NCI-H2227 treated with DMSO at 0.1 percent for 48 hours (cell line): ENCODE measurements around the gene DNAH6.
"Not testable (repeated sequence)": the region's sequence is repeated elsewhere in the genome, so short reads cannot be mapped to it uniquely, and the experiment has no call there.

Source experiments
- DNase-seq: peaks from one replicate; lab custom pipeline; 2025; lab: John Stamatoyannopoulos, UW

DNAH6 gene

GRCh38 chr2:84497285-84497684 is 19.0 kb upstream of the DNAH6 start:
- no peak for DNase-seq

GRCh38 chr2:84498150-84498799 is 18.0 kb upstream of the DNAH6 start:
- no peak for DNase-seq

GRCh38 chr2:84511024-84511423 is 5.3 kb upstream of the DNAH6 start:
- not testable (repeated sequence) for DNase-seq

- DNase-seq = no peak
Observed at GRCh38 chr2:84515788-84516187, 510 bp upstream of the DNAH6 start.

DNA sequence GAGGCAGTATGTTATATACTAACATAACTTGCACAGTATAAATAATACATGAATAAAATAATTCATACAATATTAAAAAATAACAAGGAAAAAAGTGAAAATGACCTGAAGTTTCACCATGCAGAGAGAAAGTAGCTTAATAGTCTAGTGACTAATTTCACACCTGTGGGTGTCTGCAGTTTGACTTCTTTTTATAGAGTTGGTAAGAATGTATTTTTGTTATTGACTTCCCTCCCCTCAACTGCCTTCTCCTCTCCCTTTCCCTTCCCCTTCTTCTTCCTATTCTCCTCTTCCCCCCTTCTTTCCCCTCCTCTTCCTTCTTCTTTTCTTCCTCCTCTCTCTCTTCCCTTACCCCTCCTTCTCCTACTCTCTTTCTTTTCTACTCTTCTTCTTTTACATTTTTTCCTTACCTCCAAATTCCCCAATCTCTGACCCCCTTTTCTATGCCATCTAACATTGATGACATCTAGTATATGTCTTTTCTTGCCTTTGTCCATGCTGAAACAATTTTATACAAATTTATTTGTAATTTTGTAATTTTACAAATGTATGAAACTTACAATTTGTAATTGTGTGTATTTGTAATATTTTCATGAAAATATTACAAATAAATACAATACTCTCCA is 3.1 kb downstream of the DNAH6 start:
- DNase-seq = no peak

DNA sequence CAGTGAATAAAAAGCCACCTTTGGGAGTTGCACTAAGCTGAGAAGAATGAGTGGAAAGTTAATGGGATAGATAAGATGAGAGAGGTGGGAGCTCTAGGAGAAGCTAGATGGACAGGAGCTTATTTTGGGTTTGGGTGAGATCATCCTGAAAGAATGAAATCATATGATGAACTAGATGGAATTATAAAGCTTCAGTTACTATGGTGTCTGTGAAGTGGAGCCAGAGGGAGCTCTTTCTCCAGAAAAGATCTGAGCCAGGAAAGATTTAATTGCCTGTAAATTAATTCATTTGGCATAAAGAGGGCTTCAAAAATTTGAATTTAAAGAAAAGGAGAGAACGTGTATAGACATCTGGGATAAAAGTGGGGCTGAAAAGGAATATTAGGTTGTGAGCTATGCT is 10.3 kb downstream of the DNAH6 start:
- DNase-seq = no peak

DNA sequence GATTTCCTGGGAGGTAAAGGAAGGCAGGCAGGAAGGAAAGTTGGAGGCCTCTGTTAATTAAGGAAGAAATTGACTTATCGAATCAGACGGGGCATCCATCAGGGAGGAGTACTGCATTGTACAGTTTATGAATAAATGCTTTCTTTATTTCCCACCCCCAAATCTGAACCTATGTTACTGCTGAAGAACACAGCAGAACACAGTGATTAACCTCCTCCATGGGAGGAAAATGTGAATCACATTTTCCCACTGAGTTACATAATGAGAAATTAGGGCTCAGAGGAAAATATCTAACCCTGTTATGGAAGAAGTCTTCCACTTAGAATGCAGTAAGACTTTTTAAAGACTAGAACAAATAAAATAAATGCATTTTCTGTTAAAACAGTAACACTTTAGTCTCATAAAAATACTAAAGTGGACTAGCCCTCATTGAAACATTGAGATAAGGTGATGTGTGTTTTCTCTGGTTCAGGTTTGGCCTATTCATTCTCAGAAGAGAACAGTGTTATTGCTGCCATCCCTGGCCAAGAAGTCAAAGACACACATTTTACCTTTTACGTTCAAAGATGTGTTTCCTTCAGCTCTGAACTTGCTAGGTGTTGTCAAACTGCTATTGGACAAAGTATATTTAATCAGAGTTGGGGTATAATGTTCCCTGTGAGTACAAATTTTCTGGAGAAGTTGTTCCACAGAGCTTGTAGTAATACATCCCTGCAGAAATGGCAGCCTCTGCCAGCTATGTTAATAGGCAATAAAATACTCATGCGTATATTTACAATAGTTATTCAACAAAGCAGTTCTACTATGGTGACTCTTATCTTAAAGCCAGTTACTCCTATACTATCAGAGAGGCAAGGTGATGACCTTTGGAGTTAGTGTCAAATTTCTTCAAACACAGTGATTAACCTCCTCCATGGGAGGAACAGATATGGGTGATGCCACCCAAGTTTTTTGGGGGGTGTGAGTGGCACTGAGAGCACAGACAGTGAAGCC is 11.1 kb downstream of the DNAH6 start:
- no peak for DNase-seq

DNA sequence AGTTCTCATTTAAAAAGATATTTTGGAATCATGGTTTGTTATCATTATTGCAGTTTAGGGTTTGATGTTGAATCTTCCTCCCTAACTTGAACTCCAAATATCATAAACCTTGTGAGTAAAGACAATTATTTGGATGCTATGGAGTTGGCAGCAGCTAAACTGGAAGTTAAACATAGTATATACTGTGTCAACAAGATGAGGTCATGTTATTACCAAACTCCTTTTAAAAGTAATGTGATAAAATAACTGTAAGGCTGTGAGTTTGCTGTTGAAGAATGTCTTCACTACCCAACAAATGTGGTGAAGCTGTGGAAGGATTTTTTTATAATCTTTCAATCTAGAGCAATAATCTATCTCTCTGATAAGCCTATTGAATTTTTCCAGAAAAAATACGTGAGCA is 16.0 kb downstream of the DNAH6 start:
- DNase-seq = no peak

- DNase-seq = no peak
Observed at GRCh38 chr2:84534225-84534624, 17.9 kb downstream of the DNAH6 start.

- no peak for DNase-seq
Observed at GRCh38 chr2:84537251-84537650, 21.0 kb downstream of the DNAH6 start.

DNA sequence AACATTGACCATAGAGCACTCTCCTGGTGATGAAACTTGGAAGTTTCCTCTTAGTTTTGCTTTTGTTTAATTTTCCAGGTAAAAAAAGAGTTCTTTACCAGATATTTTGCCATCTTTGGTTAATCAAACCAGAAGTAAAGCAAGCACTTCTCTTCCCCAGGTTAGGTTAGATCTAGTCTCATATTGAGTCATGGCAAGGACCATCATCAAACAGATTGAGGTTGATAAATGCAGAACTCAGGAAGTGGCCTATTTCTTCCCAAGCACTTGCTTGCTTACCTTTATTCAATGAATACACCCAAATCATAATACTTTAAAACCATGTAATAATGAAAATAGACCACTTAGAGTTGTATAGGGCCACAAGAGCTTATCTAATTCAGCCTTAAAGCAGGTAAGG is 23.4 kb downstream of the DNAH6 start:
- DNase-seq = no peak

- DNase-seq = no peak
Observed at GRCh38 chr2:84545005-84545404, 28.7 kb downstream of the DNAH6 start.

DNA sequence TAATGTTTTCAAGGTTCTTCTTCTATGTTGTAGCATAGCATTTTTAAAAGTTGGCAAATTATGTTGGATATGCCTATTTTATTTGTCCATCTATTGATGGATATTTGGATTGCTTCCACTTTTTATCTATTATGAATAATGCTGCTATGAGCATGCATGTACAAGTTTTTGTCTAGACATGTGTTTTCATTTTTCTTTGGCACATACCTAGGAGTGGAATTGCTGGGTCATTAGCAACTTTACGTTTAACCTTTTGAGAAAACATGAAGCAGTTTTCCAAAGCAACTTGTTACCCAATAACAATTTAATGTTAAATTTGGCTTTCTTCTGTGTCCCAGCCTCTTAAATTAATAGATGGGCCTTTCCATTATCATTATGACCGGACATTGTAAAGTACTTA is 30.3 kb downstream of the DNAH6 start:
- no peak for DNase-seq

DNA sequence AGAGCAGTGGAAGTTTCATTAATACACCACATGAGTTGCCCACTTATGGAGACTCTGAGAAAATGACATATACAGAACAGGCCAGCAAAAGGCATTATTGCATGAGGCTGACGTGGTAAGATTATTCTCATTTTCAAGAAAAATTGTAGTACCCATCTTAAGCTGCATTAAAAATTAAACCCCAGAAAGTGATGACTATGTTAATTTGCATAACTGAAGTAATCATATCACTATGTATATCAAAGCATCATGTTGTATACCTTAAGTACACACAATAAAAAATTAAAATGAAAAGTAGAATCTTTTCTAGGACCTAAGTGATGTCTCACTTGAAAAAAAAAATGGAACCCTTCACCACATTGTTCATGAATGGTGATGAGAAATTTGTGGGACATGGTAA is 32.0 kb downstream of the DNAH6 start:
- DNase-seq = no peak

GRCh38 chr2:84550916-84551315 is 34.6 kb downstream of the DNAH6 start:
- DNase-seq = no peak

DNA sequence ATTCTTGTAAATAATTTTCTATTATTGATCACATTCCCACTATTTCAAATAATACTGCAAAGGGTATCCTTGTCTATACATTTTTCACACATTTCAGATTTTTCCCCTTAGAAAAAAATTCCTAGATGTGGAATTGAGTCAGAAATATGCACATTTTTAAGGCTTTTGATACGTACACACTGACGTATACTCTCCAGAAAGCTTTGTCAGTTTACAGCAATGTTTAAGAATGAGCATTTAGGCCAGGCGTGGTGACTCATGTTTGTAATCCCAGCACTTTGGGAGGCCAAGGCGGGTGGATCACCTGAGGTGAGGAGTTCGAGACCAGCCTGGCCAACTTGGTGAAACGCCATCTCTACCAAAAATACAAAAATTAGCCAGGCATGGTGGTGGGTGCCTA is 35.2 kb downstream of the DNAH6 start:
- not testable (repeated sequence) for DNase-seq

- DNase-seq = no peak
Observed at GRCh38 chr2:84556190-84556589, 39.9 kb downstream of the DNAH6 start.

DNA sequence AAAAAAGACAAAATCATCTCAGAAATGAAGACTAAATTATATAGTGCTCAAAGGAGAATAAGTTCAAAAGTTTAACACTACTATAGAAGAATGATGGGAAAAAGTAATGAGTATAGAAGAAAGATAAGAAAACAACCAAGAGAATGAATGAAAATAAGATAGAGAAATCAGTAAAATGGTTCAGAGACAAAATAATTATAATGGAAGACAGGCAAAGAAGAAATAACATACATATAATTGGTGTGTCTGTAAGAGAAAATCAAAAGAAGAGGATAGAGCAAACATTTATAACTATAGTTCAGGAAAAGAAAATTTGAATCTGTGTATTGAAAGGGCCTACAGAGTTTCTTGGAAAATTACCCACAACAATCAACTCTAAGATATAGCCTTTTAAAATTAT is 43.5 kb downstream of the DNAH6 start:
- DNase-seq = no peak

DNA sequence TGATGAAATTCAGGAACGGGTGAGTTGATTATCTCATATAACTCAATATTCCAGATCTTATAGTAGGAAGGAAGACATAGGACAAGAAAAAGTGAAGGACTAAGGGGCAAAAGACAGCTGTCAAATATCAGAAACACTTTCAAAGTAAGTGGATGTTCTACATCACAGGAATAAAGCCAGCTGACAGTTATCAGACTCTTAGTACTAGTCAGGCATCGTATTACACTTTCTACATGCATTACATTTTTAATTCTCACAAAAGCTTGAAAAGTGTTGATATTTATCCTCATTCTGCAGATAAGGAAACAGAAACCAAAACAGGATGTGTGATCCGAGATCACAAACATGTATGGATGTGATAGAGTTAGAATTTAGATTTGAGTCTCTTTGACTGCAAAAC is 63.4 kb downstream of the DNAH6 start:
- no peak for DNase-seq

GRCh38 chr2:84603911-84604310 is 87.6 kb downstream of the DNAH6 start:
- DNase-seq = no peak

- DNase-seq = no peak
Observed at GRCh38 chr2:84613082-84613481, 96.8 kb downstream of the DNAH6 start.

DNA sequence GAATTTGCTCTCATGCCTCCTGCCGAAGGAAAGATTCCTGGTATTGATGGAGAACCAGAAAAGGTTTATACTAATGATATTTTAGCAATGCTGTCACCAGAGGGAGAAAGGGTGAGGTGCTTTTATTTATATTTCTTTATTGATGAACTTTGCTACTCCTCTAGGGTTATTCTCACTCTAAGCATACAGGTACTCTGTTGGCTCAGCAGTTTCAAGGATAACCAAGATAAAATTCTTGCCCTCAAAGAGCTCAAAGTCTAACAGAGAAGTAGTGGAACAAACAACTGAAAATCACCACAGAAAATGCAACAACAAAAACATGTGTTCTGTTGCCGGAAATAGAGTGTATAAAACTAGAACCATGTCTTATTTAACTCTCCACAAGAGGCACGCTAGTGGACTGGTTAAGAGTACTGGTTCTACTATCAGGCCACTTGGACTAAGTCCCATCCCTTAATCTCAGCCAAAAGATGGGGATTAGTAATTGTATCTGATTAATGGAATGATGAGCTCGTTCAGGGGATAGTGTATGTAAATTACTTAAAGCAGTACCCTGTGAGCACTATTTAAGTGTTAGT is 103.6 kb downstream of the DNAH6 start:
- no peak for DNase-seq

DNA sequence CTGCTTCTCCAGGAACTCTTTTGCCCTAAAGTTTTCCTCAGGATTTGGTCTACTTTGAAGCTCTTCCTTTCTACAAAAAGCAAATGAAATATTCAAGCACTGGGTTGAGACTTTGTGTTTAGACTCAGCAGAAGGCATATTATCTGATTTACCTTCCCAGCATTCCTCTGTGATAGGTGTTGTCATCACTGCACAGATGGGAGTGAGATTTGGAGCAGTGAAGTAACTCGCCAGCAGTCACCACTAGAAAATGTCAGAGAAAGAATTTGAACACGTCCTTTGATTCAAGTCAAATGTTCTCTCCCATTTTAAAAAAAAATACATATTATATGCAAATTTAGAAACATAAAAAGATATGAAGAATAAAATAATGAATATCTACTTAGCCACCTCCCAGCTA is 112.2 kb downstream of the DNAH6 start:
- DNase-seq = no peak
